ENCODE data around the gene APMAP.

GRCh38 chr20:24933266-24933908, 59.2 kb downstream of the APMAP start:
- TF ChIP-seq, protein P1, sequence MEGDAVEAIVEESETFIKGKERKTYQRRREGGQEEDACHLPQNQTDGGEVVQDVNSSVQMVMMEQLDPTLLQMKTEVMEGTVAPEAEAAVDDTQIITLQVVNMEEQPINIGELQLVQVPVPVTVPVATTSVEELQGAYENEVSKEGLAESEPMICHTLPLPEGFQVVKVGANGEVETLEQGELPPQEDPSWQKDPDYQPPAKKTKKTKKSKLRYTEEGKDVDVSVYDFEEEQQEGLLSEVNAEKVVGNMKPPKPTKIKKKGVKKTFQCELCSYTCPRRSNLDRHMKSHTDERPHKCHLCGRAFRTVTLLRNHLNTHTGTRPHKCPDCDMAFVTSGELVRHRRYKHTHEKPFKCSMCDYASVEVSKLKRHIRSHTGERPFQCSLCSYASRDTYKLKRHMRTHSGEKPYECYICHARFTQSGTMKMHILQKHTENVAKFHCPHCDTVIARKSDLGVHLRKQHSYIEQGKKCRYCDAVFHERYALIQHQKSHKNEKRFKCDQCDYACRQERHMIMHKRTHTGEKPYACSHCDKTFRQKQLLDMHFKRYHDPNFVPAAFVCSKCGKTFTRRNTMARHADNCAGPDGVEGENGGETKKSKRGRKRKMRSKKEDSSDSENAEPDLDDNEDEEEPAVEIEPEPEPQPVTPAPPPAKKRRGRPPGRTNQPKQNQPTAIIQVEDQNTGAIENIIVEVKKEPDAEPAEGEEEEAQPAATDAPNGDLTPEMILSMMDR (IDR thresholded peaks at IDR 0.05; ENCODE audit: low read depth, low read length) = no peak
- TF ChIP-seq EZH2phosphoT487 (IDR thresholded peaks at IDR 0.05; ENCODE audit: low read depth) = no peak

Measured in OCI-LY3 (cell line).